Stimulated activated CD4-positive, alpha-beta T cell treated with anti-CD3 and anti-CD28 coated beads, Interleukin-4, amount 100 ng/mL, for 1 hour (primary cell): ENCODE measurements around the gene GMPR.
"Not testable (repeated sequence)": the region's sequence is repeated elsewhere in the genome, so short reads cannot be mapped to it uniquely, and the experiment has no call there.

Experiments
- DNase-seq: peaks from one replicate; pipeline ENCODE4 v3.0.0-alpha.2; 2020

GMPR gene

DNA sequence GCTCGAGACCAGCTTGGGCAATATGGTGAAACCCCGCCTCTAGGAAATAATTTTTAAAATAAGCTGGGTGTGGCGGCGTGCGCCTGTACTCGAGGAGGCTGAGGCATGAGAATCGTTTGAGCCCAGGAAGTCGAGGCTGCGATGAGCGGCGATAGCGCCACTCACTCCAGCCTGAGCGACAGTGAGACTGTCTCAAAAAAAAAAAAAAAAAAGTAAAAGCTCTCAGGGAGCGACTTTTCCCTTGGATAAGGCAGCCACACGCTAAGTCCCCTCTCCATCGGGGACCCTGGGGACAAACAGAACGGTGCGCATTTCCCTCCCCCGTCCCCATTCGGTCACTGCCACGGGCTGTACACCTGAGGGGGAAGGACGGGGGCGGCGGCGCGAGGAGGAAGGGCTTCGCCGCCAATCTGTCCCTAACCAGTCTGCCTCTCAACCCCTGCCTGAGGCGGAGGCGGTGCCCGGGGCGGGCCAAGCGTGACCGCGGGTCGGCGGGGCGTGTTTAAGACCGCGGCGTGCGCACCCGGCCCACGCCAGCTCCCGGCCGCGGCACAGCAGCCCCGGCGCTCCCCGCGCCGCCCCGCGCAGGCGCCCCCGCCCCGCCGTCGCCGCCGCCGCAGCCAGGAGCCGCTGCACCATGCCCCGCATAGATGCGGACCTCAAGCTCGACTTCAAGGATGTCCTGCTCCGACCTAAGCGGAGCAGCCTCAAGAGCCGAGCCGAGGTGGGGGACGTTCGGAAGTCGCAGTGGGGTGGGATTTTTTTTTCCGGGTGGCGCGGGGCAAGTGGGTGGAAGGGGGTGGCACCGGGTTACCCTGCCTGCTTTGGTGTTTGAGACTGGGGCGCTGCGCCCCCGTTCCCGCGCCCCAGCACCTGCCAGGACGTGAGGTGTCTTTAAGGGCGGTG is at the start of gene GMPR:
GMPR (plus strand) TSS at position 531 of the 906 bp plus-strand sequence; CDS start at position 638, 107 bp downstream.
- DNase-seq: peak; percentile 76

GRCh38 chr6:16190214-16190613 is 48.2 kb upstream of the GMPR start:
- no peak for DNase-seq

GRCh38 chr6:16196260-16196983 is 42.0 kb upstream of the GMPR start:
- DNase-seq: no peak

GRCh38 chr6:16196984-16197546 is 41.3 kb upstream of the GMPR start:
- no peak for DNase-seq

GRCh38 chr6:16198061-16198705 is 40.2 kb upstream of the GMPR start:
- DNase-seq: no peak

DNA sequence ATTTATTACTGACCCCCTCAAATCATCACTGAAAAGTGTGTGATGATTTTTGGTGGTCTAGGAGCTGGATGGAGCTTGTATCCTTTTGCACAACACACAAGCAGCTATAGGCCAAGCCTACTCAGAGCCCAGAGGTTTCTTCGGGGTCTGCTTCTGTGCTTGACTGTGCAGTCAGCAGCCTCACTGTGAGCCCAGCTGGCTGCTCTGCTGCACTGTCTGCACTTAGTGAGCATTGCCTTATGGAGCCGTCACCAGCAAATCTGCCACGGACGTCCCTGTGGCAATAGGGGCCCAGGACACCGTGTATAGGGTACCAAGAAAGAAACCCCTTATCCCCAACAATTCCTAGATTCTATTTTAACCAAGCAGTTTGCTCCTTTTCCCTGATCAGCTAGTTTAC is 38.6 kb upstream of the GMPR start:
- no peak for DNase-seq

GRCh38 chr6:16200321-16200883 is 38.0 kb upstream of the GMPR start:
- no peak for DNase-seq

DNA sequence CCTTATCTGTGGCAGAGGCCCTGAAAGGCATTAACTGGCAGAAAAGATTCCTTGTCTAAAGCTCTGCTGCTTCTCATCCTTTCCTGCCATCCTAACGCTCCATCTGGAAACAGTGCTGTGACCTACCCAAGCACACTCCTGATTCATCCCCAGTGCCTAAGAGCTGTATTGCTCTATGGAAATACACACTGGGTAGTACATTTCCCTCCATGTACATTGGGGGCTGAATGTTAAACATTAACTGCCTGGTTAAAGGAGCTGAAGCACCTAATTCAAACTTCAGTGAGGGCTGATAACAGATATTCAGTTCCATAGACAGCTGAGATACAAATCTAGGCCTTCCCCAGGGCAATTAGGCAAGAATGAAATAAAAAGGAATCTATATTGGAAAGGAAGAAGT is 36.7 kb upstream of the GMPR start:
- DNase-seq: no peak

GRCh38 chr6:16204653-16205376 is 33.6 kb upstream of the GMPR start:
- no peak for DNase-seq

DNA sequence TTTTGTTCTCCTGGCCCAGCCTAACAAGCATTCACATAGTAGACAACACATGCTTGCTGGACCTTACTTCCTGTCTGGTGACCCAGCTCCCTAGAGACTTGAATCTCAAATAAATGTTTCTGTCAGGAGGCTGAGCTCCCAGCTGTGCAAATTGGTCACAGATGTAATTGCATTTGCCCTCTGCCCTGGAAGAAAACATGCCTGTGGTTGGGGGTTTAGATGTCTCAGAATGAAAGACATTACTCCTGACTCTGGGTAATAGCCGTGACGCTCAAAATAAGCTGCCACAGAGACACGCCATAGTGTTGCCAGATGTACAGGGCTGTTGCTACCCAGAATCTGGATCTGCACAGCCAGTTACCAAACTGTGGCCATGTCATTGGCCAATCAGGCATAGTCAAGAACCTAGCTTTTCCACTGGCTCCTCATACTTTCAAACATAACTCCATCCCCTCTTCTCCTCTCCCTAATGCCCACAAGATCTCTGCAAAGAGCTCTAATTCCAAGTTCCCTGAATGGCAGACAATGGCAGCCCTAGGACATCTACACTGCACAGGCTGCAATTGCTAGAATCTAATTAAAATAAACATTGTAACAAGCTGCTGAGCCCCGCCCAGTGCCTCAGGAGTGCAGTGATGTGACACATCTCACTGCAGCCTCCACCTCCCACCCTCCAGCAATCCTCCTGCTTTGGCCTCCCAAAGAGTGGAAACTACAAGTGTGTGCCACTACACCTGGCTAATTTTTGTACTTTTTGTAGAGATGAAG is 32.8 kb upstream of the GMPR start:
- DNase-seq: no peak

DNA sequence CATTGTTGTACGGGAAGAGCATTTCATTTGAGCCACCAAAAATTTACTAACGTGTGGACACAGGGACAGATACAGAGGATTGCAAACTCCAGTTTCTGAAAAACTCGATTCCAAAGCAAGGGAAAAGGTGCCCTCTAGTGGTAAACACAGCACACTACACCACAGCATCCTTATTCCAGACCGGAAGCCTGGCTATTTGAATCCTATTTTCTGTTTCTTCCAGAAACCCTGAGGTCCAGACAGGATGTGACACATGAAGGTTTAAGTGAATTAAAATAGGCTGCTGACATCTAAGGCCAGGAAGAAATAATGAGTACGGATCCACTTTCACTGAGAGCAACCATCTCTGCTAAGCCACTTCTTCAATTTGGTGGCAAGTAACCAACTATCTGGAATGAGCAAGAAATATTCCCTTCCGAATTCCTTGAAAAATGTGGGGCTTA is 31.8 kb upstream of the GMPR start:
- DNase-seq: peak; percentile 6

GRCh38 chr6:16208989-16209388 is 29.4 kb upstream of the GMPR start:
- DNase-seq: no peak

- no peak for DNase-seq
Observed at GRCh38 chr6:16209539-16209938, 28.8 kb upstream of the GMPR start.

GRCh38 chr6:16212276-16212675 is 26.1 kb upstream of the GMPR start:
- no peak for DNase-seq

DNA sequence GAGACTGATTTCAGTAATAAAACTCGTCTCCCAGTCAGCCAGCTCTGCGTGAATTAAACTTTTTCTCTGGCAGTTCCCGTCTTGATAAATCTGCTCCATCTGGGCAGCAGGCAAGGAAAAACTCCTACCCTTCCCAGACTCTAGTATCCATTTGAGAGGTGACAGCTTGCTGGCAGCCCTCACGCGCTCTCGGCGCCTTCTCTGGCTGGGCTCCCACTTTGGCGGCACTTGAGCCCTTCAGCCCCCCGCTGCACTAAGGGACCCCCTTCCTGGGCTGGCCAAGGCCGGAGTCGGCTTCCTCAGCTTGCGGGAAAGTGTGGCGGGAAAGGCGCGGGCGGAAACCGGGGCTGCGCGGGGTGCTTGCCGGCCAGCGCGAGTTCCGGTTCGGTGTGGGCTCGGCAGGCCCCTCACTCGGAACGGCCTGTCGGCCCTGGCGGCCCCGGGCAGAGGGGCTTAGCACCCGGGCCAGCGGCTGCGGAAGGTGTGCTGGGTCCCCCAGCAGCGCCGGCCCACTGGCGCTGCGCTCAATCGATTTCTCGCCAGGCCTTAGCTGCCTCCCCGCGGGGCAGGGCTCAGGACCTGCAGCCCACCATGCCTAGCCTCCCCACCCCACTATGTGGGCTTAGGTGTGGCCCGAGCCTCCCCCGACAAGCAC is 21.8 kb upstream of the GMPR start:
- DNase-seq: no peak

DNA sequence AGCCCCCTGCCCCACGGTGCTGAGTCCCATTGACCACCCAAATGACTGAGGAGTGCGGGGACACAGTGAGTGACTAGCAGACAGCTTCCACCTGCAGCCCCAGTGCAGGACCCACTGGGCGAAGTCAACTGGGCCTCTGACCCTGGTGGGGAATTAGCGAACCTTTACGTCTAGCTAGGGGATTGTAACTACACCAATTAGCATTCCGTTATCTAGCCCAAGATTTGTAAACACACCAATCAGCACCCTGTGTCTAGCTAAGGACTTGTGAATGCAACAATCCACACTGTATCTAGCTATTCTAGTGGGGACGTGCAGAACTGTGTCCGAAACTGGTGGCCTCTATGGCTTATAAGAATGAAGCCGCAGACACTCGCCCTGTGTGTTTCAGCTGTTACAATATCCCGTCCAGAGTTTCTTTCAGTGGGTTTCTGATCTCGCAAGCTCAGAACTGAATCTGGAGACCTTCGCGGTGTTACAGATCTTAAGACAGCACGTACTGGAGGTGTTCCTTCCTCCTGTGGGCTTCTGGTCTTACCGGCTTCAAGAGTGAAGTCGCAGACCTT is 21.1 kb upstream of the GMPR start:
- no peak for DNase-seq

- no peak for DNase-seq
Observed at GRCh38 chr6:16222826-16223225, 15.6 kb upstream of the GMPR start.

DNA sequence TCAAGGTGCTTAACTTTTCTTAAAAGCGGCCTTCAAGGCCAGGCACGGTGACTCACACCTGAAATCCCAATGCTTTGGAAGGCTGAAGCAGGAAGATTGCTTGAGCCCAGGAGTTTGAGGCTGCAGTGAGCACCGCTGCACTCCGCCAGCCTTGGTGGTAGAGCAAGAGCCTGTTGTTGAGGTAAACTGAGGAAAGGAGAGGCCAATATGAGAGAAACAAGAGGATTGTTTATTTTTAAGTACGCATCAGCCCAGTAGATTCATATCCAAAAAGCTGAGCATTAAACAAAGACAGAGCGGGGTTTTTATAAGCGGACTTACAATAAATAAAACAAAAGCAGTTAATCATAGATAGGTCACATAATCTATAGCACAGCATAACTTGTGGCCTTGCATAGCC is 15.0 kb upstream of the GMPR start:
- DNase-seq: no peak

GRCh38 chr6:16224409-16224808 is 14.0 kb upstream of the GMPR start:
- DNase-seq: no peak

- DNase-seq: not testable (repeated sequence)
Observed at GRCh38 chr6:16225062-16225731, 13.2 kb upstream of the GMPR start.
